ENCODE measurements around the gene ALOX5. TPM values are rescaled to one million over a fixed set of nuclear protein-coding genes. Genes with fewer than 3 reads are reported as not detected.

ALOX5 gene
- total and polyA plus RNA-seq, 2 donors (not counting 1 experiment from before 2014, with no cell fraction given) = 354 to 888 TPM

DNA sequence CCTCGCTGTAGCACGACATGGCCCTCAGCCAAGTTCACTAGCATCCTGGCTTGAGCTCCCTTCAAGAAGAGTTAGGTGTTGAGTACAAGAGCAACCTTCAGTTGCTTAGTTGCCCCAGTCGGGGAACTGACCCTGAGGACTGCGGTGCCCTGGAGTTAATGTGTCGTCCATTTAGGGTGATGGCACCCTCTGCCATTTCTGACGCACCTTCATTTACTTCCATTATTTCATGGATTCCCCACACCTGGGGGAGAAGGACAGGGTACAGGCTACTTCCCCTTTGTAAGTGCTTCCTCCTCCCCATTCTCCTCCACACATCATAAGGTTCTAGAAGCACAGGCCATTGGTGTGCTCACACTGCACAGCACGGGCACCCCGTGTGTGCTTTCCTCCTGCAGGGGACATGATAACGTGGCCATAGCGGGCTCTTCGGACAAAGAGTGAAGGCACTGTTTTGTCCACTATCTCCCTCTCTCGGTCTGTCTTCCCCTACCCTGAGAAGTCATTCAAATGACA lies 1.8 kb downstream of the ALOX5 start:
- POLR2A ChIA-PET = interaction anchor here (0.6 to 2.2 kb wide), 8 partner anchors 11 to 433 kb away, joined by 4 to 12 read pairs (median 4); no protein-coding TSS in a partner anchor
- peaks cover 0 to 31% of the 10 kb centered on the region in 2 experiments for H3K36me3 ChIP-seq (replicated peaks in 1 of 2; ENCODE audit: control extremely low read depth in 1 of 2, control insufficient read depth in 1 of 2, extremely low read depth in 1 of 2, insufficient read depth in 2 of 2, low read length in 1 of 2)
- peak overlapping the region; percentile 78 to 86 for H3K27ac ChIP-seq (ENCODE audit: low read length in 2 of 2)
- peak overlapping the region; percentile 93 for H3K4me2 ChIP-seq (replicated peaks; ENCODE audit: low read depth, low read length, poor library complexity, severe bottlenecking)
- no peaks in the 10 kb centered on the region for H3K9me3 Mint-ChIP-seq (ENCODE audit: insufficient read depth)
- peaks cover 42% of the 10 kb centered on the region for H4K20me1 ChIP-seq (ENCODE audit: control insufficient read depth, insufficient read depth, low read length, poor library complexity, severe bottlenecking)
- 10% methylated on average over 5 of the region's 12 CpGs for WGBS (ENCODE audit: insufficient coverage)
- peak overlapping the region; percentile 83 for H3K9ac ChIP-seq (ENCODE audit: low read length)
- H2AFZ ChIP-seq (ENCODE audit: insufficient read depth, low read depth, low read length, poor library complexity, severe bottlenecking) = peak overlapping the region; percentile 37
- H3K4me3 ChIP-seq (ENCODE audit: control extremely low read depth in 1 of 5, extremely low read depth in 1 of 5, insufficient read depth in 1 of 5, low read depth in 2 of 5, low read length in 4 of 5) = peak overlapping the region; percentile 71 to 79 (median 77)
- no peaks in the 10 kb centered on the region for H3K9me3 ChIP-seq (ENCODE audit: control extremely low read depth in 1 of 3, control insufficient read depth in 2 of 3, insufficient read depth in 1 of 3, low read length in 2 of 3)
- H3K4me3 Mint-ChIP-seq = peak overlapping the region; percentile 96
- ATAC-seq (ENCODE audit: low read depth) (peak; percentile 44), DNase-seq (peak; percentile 79)
- peaks cover 65 to 86% of the 10 kb centered on the region in 2 donors for H3K4me1 ChIP-seq (ENCODE audit: control insufficient read depth in 2 of 2, insufficient read depth in 2 of 2, low read length in 2 of 2)
- H3K27ac Mint-ChIP-seq = peak overlapping the region; percentile 95
- intact Hi-C loops (cut with micrococcal nuclease) = loop anchor here (1.0 to 10.0 kb wide), 6 partner anchors 44 to 652 kb away; partner anchors contain the start of genes OR13A1 and ZNF22
- CTCF ChIA-PET = interaction anchor here (0.7 to 3.2 kb wide), 10 partner anchors 9 to 224 kb away, joined by 3 to 21 read pairs (median 4); no protein-coding TSS in a partner anchor
- H3K27me3 Mint-ChIP-seq = no peaks in the 10 kb centered on the region
- no peak for TF ChIP-seq CTCF (IDR thresholded peaks at IDR 0.05)
- no peak for TF ChIP-seq EZH2 (IDR thresholded peaks at IDR 0.05; ENCODE audit: borderline replicate concordance, insufficient read depth, low read depth, low read length, poor library complexity, severe bottlenecking)
- H3K4me1 Mint-ChIP-seq = peaks cover 88% of the 10 kb centered on the region
- H3K27me3 ChIP-seq (replicated peaks in 1 of 4; ENCODE audit: control extremely low read depth in 1 of 4, control insufficient read depth in 3 of 4, insufficient read depth in 4 of 4, low read length in 3 of 4) = no peaks in the 10 kb centered on the region
- H3K79me2 ChIP-seq (ENCODE audit: control insufficient read depth, insufficient read depth, low read length) = peaks cover 83% of the 10 kb centered on the region

GRCh38 chr10:45376371-45376801 lies 2.4 kb downstream of the ALOX5 start:
- TF ChIP-seq CTCF (IDR thresholded peaks at IDR 0.05) (no peak), EZH2 (IDR thresholded peaks at IDR 0.05; ENCODE audit: borderline replicate concordance, insufficient read depth, low read depth, low read length, poor library complexity, severe bottlenecking) (no peak)
- H3K9me3 ChIP-seq (ENCODE audit: control extremely low read depth in 1 of 3, control insufficient read depth in 2 of 3, insufficient read depth in 1 of 3, low read length in 2 of 3) = no peaks in the 10 kb centered on the region
- H2AFZ ChIP-seq (ENCODE audit: insufficient read depth, low read depth, low read length, poor library complexity, severe bottlenecking) = no peak overlapping the region
- POLR2A ChIA-PET = interaction anchor here (0.8 to 2.2 kb wide), 5 partner anchors 10 to 126 kb away, joined by 4 to 12 read pairs (median 4); no protein-coding TSS in a partner anchor
- peak overlapping the region; percentile 55 for H3K9ac ChIP-seq (ENCODE audit: low read length)
- H4K20me1 ChIP-seq (ENCODE audit: control insufficient read depth, insufficient read depth, low read length, poor library complexity, severe bottlenecking) = peaks cover 48% of the 10 kb centered on the region
- H3K4me2 ChIP-seq (replicated peaks; ENCODE audit: low read depth, low read length, poor library complexity, severe bottlenecking) = peak overlapping the region; percentile 93
- H3K27me3 ChIP-seq (replicated peaks in 1 of 4; ENCODE audit: control extremely low read depth in 1 of 4, control insufficient read depth in 3 of 4, insufficient read depth in 4 of 4, low read length in 3 of 4) = no peaks in the 10 kb centered on the region
- peaks cover 59 to 83% of the 10 kb centered on the region in 2 donors for H3K4me1 ChIP-seq (ENCODE audit: control insufficient read depth in 2 of 2, insufficient read depth in 2 of 2, low read length in 2 of 2)
- Mint-ChIP-seq H3K27ac (peak overlapping the region; percentile 95), H3K4me3 (peak overlapping the region; percentile 96), H3K27me3 (no peaks in the 10 kb centered on the region), H3K9me3 (ENCODE audit: insufficient read depth) (no peaks in the 10 kb centered on the region), H3K4me1 (peaks cover 87% of the 10 kb centered on the region)
- peaks cover 89% of the 10 kb centered on the region for H3K79me2 ChIP-seq (ENCODE audit: control insufficient read depth, insufficient read depth, low read length)
- 86% methylated on average over 1 of the region's 2 CpGs for WGBS (ENCODE audit: insufficient coverage)
- peak; percentile 8 for ATAC-seq (ENCODE audit: low read depth)
- intact Hi-C loops (cut with micrococcal nuclease) = loop anchor here (1.0 to 10.0 kb wide), 4 partner anchors 43 to 651 kb away; partner anchors contain the start of genes OR13A1 and ZNF22
- peak overlapping the region; percentile 6 to 77 (median 32) for H3K4me3 ChIP-seq (ENCODE audit: control extremely low read depth in 1 of 5, extremely low read depth in 1 of 5, insufficient read depth in 1 of 5, low read depth in 2 of 5, low read length in 4 of 5)
- CTCF ChIA-PET = interaction anchor here (1.0 to 3.2 kb wide), 6 partner anchors 22 to 224 kb away, joined by 3 to 21 read pairs (median 6); no protein-coding TSS in a partner anchor
- peak; percentile 71 for DNase-seq
- peaks cover 0 to 37% of the 10 kb centered on the region in 2 experiments for H3K36me3 ChIP-seq (replicated peaks in 1 of 2; ENCODE audit: control extremely low read depth in 1 of 2, control insufficient read depth in 1 of 2, extremely low read depth in 1 of 2, insufficient read depth in 2 of 2, low read length in 1 of 2)
- H3K27ac ChIP-seq (ENCODE audit: low read length in 2 of 2) = peak overlapping the region in 1 of 2 donors; percentile 65
